HepG2 (cell line): ENCODE results near the gene NUCB1. TPM values are rescaled to one million over a fixed set of nuclear protein-coding genes. Genes with fewer than 3 reads are reported as not detected.

Experiments used
- CHD2 ChIP-seq: IDR thresholded peaks from 2 replicates; pipeline ENCODE4 v1.6.1; 2011; ENCODE audit warnings: low read depth, low read length, improper control_type of control experiment
- CREB1 ChIP-seq, 2 experiments: fragments of 450-650 bp in 1 of 2; IDR thresholded peaks; 2 replicates each; pipeline ENCODE4 v1.6.1; 2016 to 2017; ENCODE audit warnings: control low read depth in 1 of 2, mild to moderate bottlenecking in 1 of 2, missing compliant biosample characterization in 1 of 2, missing genetic modification characterization in 1 of 2
- FIP1L1 ChIP-seq: fragments of 200-400 bp; formaldehyde crosslinking; IDR thresholded peaks from 2 replicates; pipeline ENCODE4 v1.6.1; 2018; ENCODE audit warnings: low read depth, mild to moderate bottlenecking, low read length, moderate library complexity, borderline replicate concordance; ENCODE audit not compliant: insufficient read depth
- JUND ChIP-seq: sonication (generic); formaldehyde crosslinking; IDR thresholded peaks from 2 replicates; pipeline ENCODE4 v1.8.0; 2022; ENCODE audit warnings: mild to moderate bottlenecking, missing genetic modification reagents
- MBNL3 ChIP-seq: fragments of 250-450 bp; sonication (Bioruptor Pico); conservative IDR thresholded peaks from 2 replicates; pipeline ENCODE4 v1.8.0; 2022; ENCODE audit warnings: mild to moderate bottlenecking, inconsistent platforms
- MED1 ChIP-seq: sonication (generic); formaldehyde crosslinking; IDR thresholded peaks from 2 replicates; pipeline ENCODE4 v1.4.0; 2020; ENCODE audit warnings: missing genetic modification reagents
- MED8 ChIP-seq: sonication (generic); formaldehyde crosslinking; IDR thresholded peaks from 2 replicates; pipeline ENCODE4 v1.8.1; 2023; ENCODE audit warnings: mild to moderate bottlenecking, missing genetic modification reagents; ENCODE audit not compliant: insufficient replicate concordance
- NR2C2 ChIP-seq: sonication (generic); formaldehyde crosslinking; IDR thresholded peaks from 2 replicates; pipeline ENCODE4 v1.4.0; 2020; ENCODE audit warnings: missing genetic modification reagents, mild to moderate bottlenecking, moderate library complexity, borderline replicate concordance
- NR2F1 ChIP-seq, 2 experiments: fragments of 450-650 bp in 1 of 2; formaldehyde crosslinking in 1 of 2; IDR thresholded peaks; 2 replicates each; pipeline versions ENCODE4 v1.5.0 to v1.6.1; 2016 to 2020; ENCODE audit warnings: mild to moderate bottlenecking in 1 of 2, missing compliant biosample characterization in 1 of 2, missing genetic modification reagents in 1 of 2, moderate library complexity in 1 of 2
- PATZ1 ChIP-seq: sonication (generic); formaldehyde crosslinking; IDR thresholded peaks from 2 replicates; pipeline ENCODE4 v1.4.0; 2020; ENCODE audit warnings: missing genetic modification reagents
- PHB2 ChIP-seq: fragments of 450-650 bp; IDR thresholded peaks from 2 replicates; pipeline ENCODE4 v1.6.1; 2018; ENCODE audit not compliant: partially characterized antibody
- PHF8 ChIP-seq: sonication (generic); formaldehyde crosslinking; IDR thresholded peaks from 2 replicates; pipeline ENCODE4 v1.5.0; 2020; ENCODE audit warnings: missing genetic modification reagents
- SAFB2 ChIP-seq: sonication (generic); formaldehyde crosslinking; IDR thresholded peaks from 2 replicates; pipeline ENCODE4 v1.5.1; 2020; ENCODE audit warnings: missing genetic modification reagents, low read depth, mild to moderate bottlenecking, borderline replicate concordance
- SIX4 ChIP-seq: sonication (generic); formaldehyde crosslinking; IDR thresholded peaks from 2 replicates; pipeline ENCODE4 v1.4.0; 2020; ENCODE audit warnings: missing genetic modification reagents
- TBX2 ChIP-seq: sonication (generic); formaldehyde crosslinking; IDR thresholded peaks from 2 replicates; pipeline ENCODE4 v1.5.0; 2020; ENCODE audit warnings: missing genetic modification reagents, mild to moderate bottlenecking, borderline replicate concordance
- ZBED4 ChIP-seq: sonication (generic); formaldehyde crosslinking; IDR thresholded peaks from 2 replicates; pipeline ENCODE4 v1.4.0; 2020; ENCODE audit warnings: missing genetic modification reagents, borderline replicate concordance
- ZBTB14 ChIP-seq: sonication (generic); formaldehyde crosslinking; IDR thresholded peaks from 2 replicates; pipeline ENCODE4 v1.4.0; 2020; ENCODE audit warnings: missing genetic modification reagents
- ZFP62 ChIP-seq: sonication (generic); formaldehyde crosslinking; IDR thresholded peaks from 2 replicates; pipeline ENCODE4 v1.4.0; 2020; ENCODE audit warnings: missing genetic modification reagents
- ZNF563 ChIP-seq: sonication (generic); formaldehyde crosslinking; IDR thresholded peaks from 2 replicates; pipeline ENCODE4 v1.8.0; 2022; ENCODE audit warnings: mild to moderate bottlenecking, moderate library complexity, missing genetic modification reagents
- ZNF777 ChIP-seq: sonication (generic); formaldehyde crosslinking; IDR thresholded peaks from 2 replicates; pipeline ENCODE4 v1.4.0; 2020; ENCODE audit warnings: missing genetic modification reagents
- ZNF850 ChIP-seq: sonication (generic); formaldehyde crosslinking; conservative IDR thresholded peaks from 2 replicates; pipeline ENCODE4 v1.9.0; 2021; ENCODE audit warnings: mild to moderate bottlenecking, missing genetic modification reagents
- polyA plus RNA-seq, 8 experiments: library from polyadenylated mRNA; depleted of rRNA in 3 of 8; stranded (reverse) in 7 of 8; unstranded in 1 of 8; fragments of >200 nt; fragmentation: Illumina TruSeq in 4 of 8; extraction: Trizol in 4 of 8; gene quantifications; 2 replicates each; pipeline versions ENCODE4 v1.2.1 to v1.2.3, GENCODE V29; 2011 to 2016; ENCODE audit warnings: low read depth in 4 of 8, missing spikeins in 1 of 8, mixed read lengths in 1 of 8; ENCODE audit not compliant: insufficient read depth in 1 of 8
- total RNA-seq, 5 experiments: library from RNA; depleted of rRNA; stranded (reverse); fragments of >200 nt; fragmentation: Illumina TruSeq; extraction: Trizol; gene quantifications; 2 replicates each; pipeline ENCODE4 v1.2.3, GENCODE V29; 2016; ENCODE audit warnings: low read depth in 1 of 5
- TF ChIP-seq, protein P1 (sequence below): sonication (generic); formaldehyde crosslinking; IDR thresholded peaks from 2 replicates; pipeline ENCODE4 v1.4.0; 2020; ENCODE audit warnings: mild to moderate bottlenecking, missing genetic modification reagents

NUCB1 gene
- total and polyA plus RNA-seq, 2 of the 13 experiments (the other 11 are each of a cell fraction or from before 2014, with no cell fraction given), result 82.3 to 106 TPM

DNA sequence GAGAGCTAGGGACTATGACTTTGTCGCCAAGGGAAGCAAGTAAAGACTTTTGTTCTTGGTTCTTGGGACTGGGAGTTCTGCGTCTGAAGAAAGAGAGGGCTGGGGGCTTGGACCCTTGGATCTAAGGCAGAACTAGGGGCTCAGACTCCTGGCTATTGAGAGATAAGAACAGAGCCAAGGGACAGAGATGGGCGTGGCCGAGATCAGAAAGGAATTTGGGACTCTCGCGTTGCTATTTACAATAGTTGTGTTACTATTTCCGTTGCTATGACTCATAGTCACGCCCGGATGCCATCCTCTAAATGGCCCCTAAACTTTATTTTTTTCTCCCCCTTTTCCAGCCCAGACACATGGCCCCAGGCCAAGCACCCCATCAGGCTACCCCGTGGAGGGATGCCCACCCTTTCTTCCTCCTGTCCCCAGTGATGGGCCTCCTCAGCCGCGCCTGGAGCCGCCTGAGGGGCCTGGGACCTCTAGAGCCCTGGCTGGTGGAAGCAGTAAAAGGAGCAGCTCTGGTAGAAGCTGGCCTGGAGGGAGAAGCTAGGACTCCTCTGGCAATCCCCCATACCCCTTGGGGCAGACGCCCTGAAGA is 27.1 kb upstream of the NUCB1 start (continued):
- no peak for TF ChIP-seq FIP1L1
- 0 out of 2 replicates have a peak, but pooled peaks have one; percentile 32 for TF ChIP-seq CREB1 (IDR thresholded peaks at IDR 0.05)
- no peak for TF ChIP-seq CREB1 (CRISPR knock-in tag; IDR thresholded peaks at IDR 0.05)
- TF ChIP-seq SIX4, result peak; percentile 28; the same call in 1 of the 2 replicates
- TF ChIP-seq, protein P1, sequence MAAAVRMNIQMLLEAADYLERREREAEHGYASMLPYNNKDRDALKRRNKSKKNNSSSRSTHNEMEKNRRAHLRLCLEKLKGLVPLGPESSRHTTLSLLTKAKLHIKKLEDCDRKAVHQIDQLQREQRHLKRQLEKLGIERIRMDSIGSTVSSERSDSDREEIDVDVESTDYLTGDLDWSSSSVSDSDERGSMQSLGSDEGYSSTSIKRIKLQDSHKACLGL (CRISPR knock-in tag), result no peak; the same call in 1 of the 2 replicates
- TF ChIP-seq ZNF563 (CRISPR knock-in tag), result 0 out of 2 replicates have a peak, but pooled peaks have one; percentile 8
- TF ChIP-seq MED1 (CRISPR knock-in tag), result peak; percentile 61; the same call in 1 of the 2 replicates
- peak; percentile 48; the same call in 1 of the 2 replicates for TF ChIP-seq JUND (CRISPR knock-in tag)
- no peak for TF ChIP-seq PHB2
- no peak for TF ChIP-seq MBNL3 (CRISPR knock-in tag)
- peak; percentile 26 for TF ChIP-seq MED8 (CRISPR knock-in tag)
- TF ChIP-seq ZFP62 (CRISPR knock-in tag), result no peak
- peak; percentile 16; the same call in 1 of the 2 replicates for TF ChIP-seq PATZ1 (CRISPR knock-in tag)
- TF ChIP-seq ZBTB14 (CRISPR knock-in tag), result no peak
- TF ChIP-seq ZBED4 (CRISPR knock-in tag), result no peak
- no peak for TF ChIP-seq ZNF777 (CRISPR knock-in tag)
- TF ChIP-seq TBX2 (CRISPR knock-in tag), result no peak
- 0 out of 2 replicates have a peak, but pooled peaks have one; percentile 6 for TF ChIP-seq SAFB2
- 0 out of 4 replicates have a peak, but pooled peaks of 1 of the 2 experiments have one; percentile 42 for TF ChIP-seq NR2F1 (CRISPR knock-in tag; IDR thresholded peaks at IDR 0.05)
- TF ChIP-seq CHD2, result peak; percentile 85
- no peak; the same call in 1 of the 2 replicates for TF ChIP-seq PHF8 (CRISPR knock-in tag)
- TF ChIP-seq ZNF850 (CRISPR knock-in tag), result no peak
- 0 out of 2 replicates have a peak, but pooled peaks have one; percentile 7 for TF ChIP-seq NR2C2 (CRISPR knock-in tag)
